VCaP (cell line): ENCODE measurements around the gene QSER1.
A peak's percentile ranks its signal among the peaks of the same experiment; 100 is the strongest.
"Not testable (repeated sequence)": the region's sequence is repeated elsewhere in the genome, so short reads cannot be mapped to it uniquely, and the experiment has no call there.

Source experiments
- H3K27ac ChIP-seq: fragments of 450-650 bp; 2 replicates; pipeline ENCODE4 v1.5.1; 2017
- CTCF ChIP-seq: fragments of 450-650 bp; conservative IDR thresholded peaks from 2 replicates; pipeline ENCODE4 v1.5.1; 2017; ENCODE audit warnings: mild to moderate bottlenecking, moderate library complexity

Gene QSER1

GRCh38 chr11:32884023-32884422 lies 8.6 kb upstream of the QSER1 start:
- H3K27ac ChIP-seq, result no peak overlapping the region
- TF ChIP-seq CTCF, result no peak

GRCh38 chr11:32884770-32885384 lies 7.7 kb upstream of the QSER1 start:
- H3K27ac ChIP-seq, result no peak overlapping the region
- peak; percentile 80 for TF ChIP-seq CTCF

- TF ChIP-seq CTCF, result no peak
- H3K27ac ChIP-seq, result no peak overlapping the region
These were observed 7.1 kb upstream of the QSER1 start for GRCh38 chr11:32885556-32885955.

- no peak overlapping the region for H3K27ac ChIP-seq
- no peak for TF ChIP-seq CTCF
These were observed 6.4 kb upstream of the QSER1 start for GRCh38 chr11:32886180-32886579.

- not testable (repeated sequence) for H3K27ac ChIP-seq
These were observed 4.8 kb upstream of the QSER1 start for GRCh38 chr11:32887707-32888383.

GRCh38 chr11:32888384-32888710 lies 4.3 kb upstream of the QSER1 start:
- H3K27ac ChIP-seq, result not testable (repeated sequence)

- no peak for TF ChIP-seq CTCF
- H3K27ac ChIP-seq, result no peak overlapping the region
These were observed 3.8 kb upstream of the QSER1 start for GRCh38 chr11:32888805-32889204.

- no peak for TF ChIP-seq CTCF
- no peak overlapping the region for H3K27ac ChIP-seq
These were observed 1.6 kb upstream of the QSER1 start for GRCh38 chr11:32890843-32891656.
